ENCODE measurements around the gene GPR161. TPM values are rescaled to one million over a fixed set of nuclear protein-coding genes. Genes with fewer than 3 reads are reported as not detected.

Gene GPR161
- total and polyA plus RNA-seq, 8 donors: 9.3 to 37.7 (median 26.6) TPM

DNA sequence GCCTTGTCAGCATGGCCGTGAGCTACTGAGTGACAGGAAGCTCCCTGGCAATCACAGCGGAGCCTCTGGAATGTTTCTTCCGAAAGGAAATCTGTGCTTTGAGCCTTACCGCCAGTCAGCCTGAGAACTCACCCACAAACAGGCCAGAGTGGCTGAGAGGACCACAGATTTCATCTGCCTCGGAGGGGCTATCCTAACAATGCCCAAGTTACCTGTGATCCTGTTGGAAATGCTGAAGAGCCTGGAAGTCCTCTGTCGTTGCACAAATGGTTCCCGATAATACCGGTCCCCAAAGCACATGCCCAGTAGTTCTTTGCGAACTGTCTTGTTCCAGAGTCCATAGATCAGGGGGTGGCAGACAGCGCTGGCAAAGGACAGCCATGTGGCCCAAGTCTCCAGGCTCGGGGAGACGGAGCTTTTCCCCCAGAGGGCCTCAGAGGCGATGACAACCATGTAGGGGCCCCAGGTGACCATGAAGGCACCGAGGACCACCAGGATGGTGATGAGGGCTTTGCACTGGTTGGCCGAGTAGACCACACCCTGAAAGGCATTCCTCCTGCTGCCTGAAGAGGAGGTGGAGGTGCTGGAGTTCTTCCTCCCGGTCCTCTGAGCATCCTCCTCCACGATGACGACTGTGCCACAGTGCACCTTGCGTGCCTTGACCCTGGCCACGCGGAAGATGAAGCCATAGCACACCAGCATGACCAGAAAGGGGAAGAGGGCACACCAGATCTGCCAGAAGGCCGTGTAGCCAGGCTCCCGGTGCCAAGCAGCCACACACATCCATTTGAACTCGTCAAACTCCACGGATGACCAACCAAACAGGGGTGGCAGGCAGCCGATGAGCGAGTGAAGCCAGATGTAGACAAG, 40.2 kb downstream of the GPR161 start:
- intact Hi-C loops (cut with DNase I): no loop called here
- Histone ChIP-seq H3K4me1 (no peaks in the 10 kb centered on the region), H3K27ac (no peak overlapping the region), H3K27me3 (no peaks in the 10 kb centered on the region), H3K9me3 (no peaks in the 10 kb centered on the region), H3K4me3 (no peak overlapping the region), H3K36me3 (no peaks in the 10 kb centered on the region)
- ATAC-seq (no peak), DNase-seq (no peak)
- no peak for TF ChIP-seq CTCF (IDR thresholded peaks at IDR 0.05)

DNA sequence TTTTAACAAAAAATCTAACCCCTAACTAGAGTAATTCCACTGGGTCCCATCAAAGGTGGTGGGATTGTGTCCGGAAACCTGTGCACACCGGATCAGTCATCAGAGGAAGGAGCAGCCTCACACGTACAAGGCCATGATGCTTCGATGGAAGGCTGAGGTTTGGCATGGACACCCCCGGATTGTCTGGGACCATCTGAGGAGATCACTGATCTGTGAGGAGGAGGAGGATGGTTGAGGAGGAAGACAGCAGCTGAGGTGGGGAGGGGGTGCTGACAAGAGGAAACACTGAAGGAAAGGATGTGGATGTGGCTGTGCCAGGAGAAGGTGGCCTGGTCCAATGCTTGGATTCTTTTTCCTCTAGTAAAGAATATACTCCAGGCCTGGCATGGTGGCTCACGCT, 41.3 kb downstream of the GPR161 start:
- DNase-seq (no peak), ATAC-seq (no peak)
- no peaks in the 10 kb centered on the region for H3K36me3 ChIP-seq
- H3K27me3 ChIP-seq: no peaks in the 10 kb centered on the region
- no peak overlapping the region for H3K27ac ChIP-seq
- H3K4me3 ChIP-seq: no peak overlapping the region
- H3K9me3 ChIP-seq: no peaks in the 10 kb centered on the region
- intact Hi-C loops (cut with DNase I): no loop called here
- no peak for TF ChIP-seq CTCF (IDR thresholded peaks at IDR 0.05)
- no peaks in the 10 kb centered on the region for H3K4me1 ChIP-seq

- no peak for ATAC-seq
- no peak for TF ChIP-seq CTCF (IDR thresholded peaks at IDR 0.05)
- intact Hi-C loops (cut with DNase I): no loop called here
Observed at GRCh38 chr1:168093616-168094015, 43.1 kb downstream of the GPR161 start.

GRCh38 chr1:168092566-168093355, 44.0 kb downstream of the GPR161 start:
- no peak overlapping the region for H3K27ac ChIP-seq
- H3K4me3 ChIP-seq: no peak overlapping the region
- TF ChIP-seq CTCF (IDR thresholded peaks at IDR 0.05): no peak
- ATAC-seq (peak; percentile 35), DNase-seq (no peak)
- H3K4me1 ChIP-seq: no peaks in the 10 kb centered on the region
- no peaks in the 10 kb centered on the region for H3K36me3 ChIP-seq
- H3K27me3 ChIP-seq: no peaks in the 10 kb centered on the region
- no peaks in the 10 kb centered on the region for H3K9me3 ChIP-seq
- intact Hi-C loops (cut with DNase I): no loop called here

More at GRCh38 chr1:168093616-168094015, 43.1 kb downstream of the GPR161 start:
- H3K36me3 ChIP-seq: no peaks in the 10 kb centered on the region
- no peaks in the 10 kb centered on the region for H3K9me3 ChIP-seq
- DNase-seq: no peak
- no peaks in the 10 kb centered on the region for H3K4me1 ChIP-seq
- H3K27ac ChIP-seq: no peak overlapping the region
- no peaks in the 10 kb centered on the region for H3K27me3 ChIP-seq
- no peak overlapping the region for H3K4me3 ChIP-seq

All from left lung (tissue), 10 donors.